NOMO-1 treated with DMSO at 0.1 percent for 48 hours (cell line): ENCODE measurements around the gene SNCAIP.

Experiments
- DNase-seq: peaks from one replicate; lab custom pipeline; 2025; ENCODE audit not compliant: unreplicated experiment; lab: John Stamatoyannopoulos, UW

Gene SNCAIP

GRCh38 chr5:122493091-122494021, 181.3 kb downstream of the SNCAIP start:
- DNase-seq: no peak

DNA sequence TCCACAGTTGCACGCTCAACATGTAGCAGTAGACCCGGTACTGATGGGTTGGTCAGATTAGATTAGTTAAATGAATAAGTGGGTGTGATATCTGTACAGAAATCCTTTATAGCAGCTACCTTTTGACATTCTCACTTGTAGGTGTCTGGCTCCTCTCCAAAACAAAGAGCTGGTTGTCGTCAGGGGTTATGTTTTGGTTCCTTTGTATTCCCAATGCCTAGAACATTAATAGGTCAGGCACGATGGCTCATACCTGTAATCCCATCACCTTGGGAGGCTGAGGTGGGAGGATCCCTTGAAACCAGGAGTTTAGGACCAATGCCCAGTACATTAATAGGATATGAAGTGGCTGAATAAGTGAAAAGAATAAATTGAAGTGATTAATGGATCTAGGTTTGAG, 182.1 kb downstream of the SNCAIP start:
- no peak for DNase-seq

GRCh38 chr5:122498163-122498562, 186.1 kb downstream of the SNCAIP start:
- no peak for DNase-seq

DNA sequence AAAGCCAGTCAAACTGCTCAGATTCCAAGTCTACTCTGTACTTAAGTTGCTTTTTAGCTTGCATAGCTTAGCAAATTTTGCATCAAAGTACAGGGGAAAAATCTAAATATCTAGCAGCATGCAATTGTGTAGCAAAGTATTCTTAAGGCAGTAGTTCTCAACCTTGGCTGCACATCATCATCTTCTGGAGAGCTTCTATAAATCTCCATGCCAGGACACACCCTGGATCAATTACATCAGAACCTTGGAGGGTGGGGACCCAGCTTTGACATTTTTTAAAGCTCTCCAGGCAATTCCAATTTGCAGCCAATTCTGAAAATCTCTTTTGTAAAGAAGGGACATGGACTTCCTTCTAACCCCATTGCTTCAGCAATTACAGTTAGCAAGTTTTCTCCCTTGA, 187.5 kb downstream of the SNCAIP start:
- DNase-seq: no peak

DNA sequence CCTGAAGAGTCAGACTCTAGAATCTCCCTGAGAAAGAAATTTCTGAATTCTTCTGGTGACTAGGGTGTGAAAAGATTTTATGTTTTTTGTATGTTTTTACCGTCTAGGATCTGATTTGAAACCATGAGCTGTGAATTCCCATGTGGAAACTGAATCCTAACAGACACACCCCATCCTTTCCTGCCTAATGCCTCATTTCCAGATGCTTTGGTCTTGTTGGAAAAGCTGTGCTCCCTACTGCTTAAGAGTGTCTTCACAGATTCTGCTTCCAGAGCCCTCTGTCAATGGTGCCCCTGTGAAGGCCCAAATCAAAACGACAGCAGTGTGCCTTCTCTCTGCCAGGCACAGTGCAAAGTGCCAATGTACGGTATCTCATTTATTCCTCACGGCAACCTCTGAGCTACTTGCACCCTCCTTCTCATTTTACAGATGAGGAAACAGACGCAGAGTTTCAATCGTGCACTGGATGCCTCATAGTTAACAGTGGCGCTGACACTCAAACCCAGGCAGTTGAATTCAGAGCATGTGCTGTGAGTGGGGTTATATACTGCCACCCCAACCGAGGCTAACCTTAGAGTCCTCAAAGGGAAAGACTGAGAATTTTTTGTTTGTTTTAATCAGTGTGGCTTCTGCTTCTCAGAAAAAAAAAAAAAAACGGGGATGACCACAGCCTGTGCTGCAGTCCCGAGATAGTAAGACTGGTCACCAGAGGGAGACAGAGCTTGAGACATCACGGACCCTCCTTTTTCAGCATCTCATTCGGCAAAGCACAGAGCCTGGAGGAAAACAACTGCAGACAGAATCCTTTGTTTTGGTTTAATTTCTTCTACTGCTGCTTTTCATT, 188.4 kb downstream of the SNCAIP start:
- peak; percentile 34 for DNase-seq

DNA sequence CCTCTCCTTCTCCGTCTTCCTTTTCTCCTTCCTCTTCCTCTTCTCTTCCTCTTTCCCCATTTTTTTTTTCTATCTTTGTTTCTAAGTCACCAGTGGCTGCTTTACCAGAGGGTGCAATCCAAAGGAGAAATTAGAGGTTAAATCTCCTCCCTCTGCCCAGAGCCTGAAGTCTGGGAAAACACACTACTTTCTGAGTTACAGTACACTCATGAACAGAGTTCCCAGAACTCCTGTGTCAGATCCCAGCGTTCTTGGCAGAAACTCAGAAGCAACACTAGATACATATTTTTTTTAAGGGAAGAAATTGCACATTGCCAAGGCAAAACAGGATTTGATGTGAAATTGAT, 189.0 kb downstream of the SNCAIP start:
- DNase-seq: no peak

- no peak for DNase-seq
Observed at GRCh38 chr5:122507045-122507444, 195.0 kb downstream of the SNCAIP start.

GRCh38 chr5:122507581-122507980, 195.5 kb downstream of the SNCAIP start:
- DNase-seq: no peak

- DNase-seq: no peak
Observed at GRCh38 chr5:122508623-122509022, 196.6 kb downstream of the SNCAIP start.
